Endothelial cell of umbilical vein (primary cell): ENCODE measurements around the gene ATOH7.

ENCODE experiments used
- EZH2 ChIP-seq: IDR thresholded peaks from 2 replicates; pipeline ENCODE4 v1.6.1; 2012; ENCODE audit warnings: borderline replicate concordance, low read depth, mild to moderate bottlenecking, moderate library complexity, low read length, inconsistent platforms; ENCODE audit not compliant: severe bottlenecking
- POLR2AphosphoS5 ChIP-seq: IDR thresholded peaks from 2 replicates; pipeline ENCODE4 v1.6.1; 2012; ENCODE audit warnings: low read depth, mild to moderate bottlenecking, control low read depth, low read length, moderate library complexity; ENCODE audit not compliant: insufficient read depth
- TF ChIP-seq, protein P1 (sequence below), 2 donors: IDR thresholded peaks; 1 replicate in 1 of 2; 2 replicates in 1 of 2; pipeline ENCODE4 v1.5.1; 2011; ENCODE audit warnings: low read length in 2 of 2, mild to moderate bottlenecking in 2 of 2, moderate library complexity in 2 of 2, control low read depth in 1 of 2, inconsistent platforms in 1 of 2, low read depth in 1 of 2; ENCODE audit not compliant: insufficient read depth in 1 of 2; ENCODE audit errors: extremely low read depth in 1 of 2

DNA sequence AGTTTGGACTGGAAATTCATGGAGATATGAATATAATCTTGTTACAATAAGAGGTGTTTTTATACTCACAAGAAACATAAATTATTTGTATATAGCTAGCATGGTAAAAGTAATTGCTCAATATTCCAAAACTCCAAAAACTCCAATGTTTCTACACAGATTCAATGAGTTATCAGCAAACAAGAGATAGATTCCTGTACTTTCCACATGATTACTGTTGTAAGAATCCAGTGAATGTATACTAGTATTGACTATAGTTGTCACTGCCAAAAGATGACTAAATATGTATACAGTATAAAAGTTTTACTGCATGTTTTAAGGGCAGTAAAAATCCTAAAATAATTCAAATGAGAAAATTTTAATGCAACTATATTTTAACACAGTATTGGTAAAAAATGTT, 10.7 kb downstream of the ATOH7 start:
- TF ChIP-seq, protein P1, sequence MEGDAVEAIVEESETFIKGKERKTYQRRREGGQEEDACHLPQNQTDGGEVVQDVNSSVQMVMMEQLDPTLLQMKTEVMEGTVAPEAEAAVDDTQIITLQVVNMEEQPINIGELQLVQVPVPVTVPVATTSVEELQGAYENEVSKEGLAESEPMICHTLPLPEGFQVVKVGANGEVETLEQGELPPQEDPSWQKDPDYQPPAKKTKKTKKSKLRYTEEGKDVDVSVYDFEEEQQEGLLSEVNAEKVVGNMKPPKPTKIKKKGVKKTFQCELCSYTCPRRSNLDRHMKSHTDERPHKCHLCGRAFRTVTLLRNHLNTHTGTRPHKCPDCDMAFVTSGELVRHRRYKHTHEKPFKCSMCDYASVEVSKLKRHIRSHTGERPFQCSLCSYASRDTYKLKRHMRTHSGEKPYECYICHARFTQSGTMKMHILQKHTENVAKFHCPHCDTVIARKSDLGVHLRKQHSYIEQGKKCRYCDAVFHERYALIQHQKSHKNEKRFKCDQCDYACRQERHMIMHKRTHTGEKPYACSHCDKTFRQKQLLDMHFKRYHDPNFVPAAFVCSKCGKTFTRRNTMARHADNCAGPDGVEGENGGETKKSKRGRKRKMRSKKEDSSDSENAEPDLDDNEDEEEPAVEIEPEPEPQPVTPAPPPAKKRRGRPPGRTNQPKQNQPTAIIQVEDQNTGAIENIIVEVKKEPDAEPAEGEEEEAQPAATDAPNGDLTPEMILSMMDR (IDR thresholded peaks at IDR 0.05; ENCODE audit: extremely low read depth in 1 of 2, insufficient read depth in 1 of 2, low read depth in 1 of 2, low read length in 2 of 2) = no peak
- no peak for TF ChIP-seq EZH2
- no peak for TF ChIP-seq POLR2AphosphoS5
